ENCODE measurements around the gene MT1B. TPM values are rescaled to one million over a fixed set of nuclear protein-coding genes. Genes with fewer than 3 reads are reported as not detected.

The MT1B gene
- total and polyA plus RNA-seq, 7 donors, result not detected

DNA sequence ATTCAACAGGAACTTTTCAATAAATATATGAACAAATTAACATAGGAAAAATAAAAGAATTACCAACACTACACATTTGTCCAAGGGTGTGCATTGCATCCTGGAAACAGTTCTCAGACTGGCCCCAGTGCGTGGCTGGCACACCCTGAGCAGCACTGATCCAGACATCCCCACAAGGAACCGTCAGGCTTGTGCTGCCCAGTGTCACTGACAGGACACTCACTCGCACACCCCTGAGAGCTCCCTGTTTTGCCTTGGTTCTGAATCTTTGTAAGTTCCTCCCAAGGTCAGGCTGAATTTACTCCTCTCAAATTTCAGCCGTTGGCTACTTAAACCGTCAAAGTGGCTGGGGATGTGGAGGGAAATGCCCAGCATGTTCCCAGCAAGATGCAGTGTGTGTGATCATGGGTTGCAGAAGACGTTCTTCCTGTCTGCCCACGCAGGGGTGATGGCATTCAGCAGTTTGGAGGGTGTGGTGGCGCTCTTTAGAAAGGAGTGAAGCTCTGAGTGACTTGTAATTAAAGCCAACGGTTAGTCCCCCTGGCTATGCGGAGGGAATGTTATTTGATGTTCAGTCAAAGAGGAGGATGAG is 41.6 kb upstream of the MT1B start:
- Histone ChIP-seq H3K27me3 (no peaks in the 10 kb centered on the region), H3K4me3 (peak overlapping the region; percentile 47 to 62 (median 54)), H3K27ac (peak overlapping the region; percentile 86 to 93 (median 89)), H3K9me3 (no peaks in the 10 kb centered on the region), H3K4me1 (peaks cover 0 to 44% (median 44%) of the 10 kb centered on the region in 4 donors), H3K36me3 (no peaks in the 10 kb centered on the region)
- TF ChIP-seq POLR2AphosphoS5 (IDR thresholded peaks at IDR 0.05) (peak; percentile 15 to 81 (median 60)), EP300 (IDR thresholded peaks at IDR 0.05) (peak in 2 of 4 donors; percentile 48 to 79), POLR2A (IDR thresholded peaks at IDR 0.05) (no peak)
- intact Hi-C loops (cut with DNase I), result no loop called here
- DNase-seq, result peak; percentile 83
- 8 to 23% methylated on average over 10 of the region's 10 CpGs for WGBS, 2 donors

DNA sequence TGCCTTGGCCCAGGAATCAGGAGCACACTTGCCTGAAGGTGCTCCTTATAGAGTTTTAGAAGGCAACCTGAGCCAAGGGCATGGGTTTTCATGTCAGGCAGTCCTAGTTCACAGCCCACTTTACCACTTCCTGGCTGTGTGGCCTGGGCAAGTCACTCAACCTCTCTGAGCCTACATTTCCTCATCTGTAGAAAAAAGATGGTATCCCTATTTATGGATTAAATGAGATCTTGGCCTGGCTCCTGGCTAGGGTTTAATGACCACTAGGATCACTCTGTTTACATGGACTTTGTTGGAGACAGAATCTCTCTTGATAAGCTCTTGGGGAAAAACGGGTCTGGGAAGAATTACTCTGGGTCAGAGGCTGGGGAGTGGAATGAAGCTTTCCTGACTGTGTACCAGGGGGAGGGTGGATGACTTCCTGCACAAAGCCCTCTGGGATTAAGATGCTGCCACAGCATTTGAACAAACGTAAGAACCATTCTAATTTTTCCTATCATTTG is 41.0 kb upstream of the MT1B start:
- no peaks in the 10 kb centered on the region for H3K27me3 ChIP-seq
- H3K36me3 ChIP-seq, result no peaks in the 10 kb centered on the region
- 35 to 44% methylated on average over 2 of the region's 2 CpGs for WGBS, 2 donors
- peak overlapping the region in 2 of 4 donors; percentile 59 to 62 for H3K4me3 ChIP-seq
- TF ChIP-seq POLR2A (IDR thresholded peaks at IDR 0.05), result no peak
- TF ChIP-seq EP300 (IDR thresholded peaks at IDR 0.05), result no peak
- no peak for TF ChIP-seq POLR2AphosphoS5 (IDR thresholded peaks at IDR 0.05)
- no peak for TF ChIP-seq CTCF (IDR thresholded peaks at IDR 0.05)
- H3K9me3 ChIP-seq, result no peaks in the 10 kb centered on the region
- intact Hi-C loops (cut with DNase I), result no loop called here
- peaks cover 0 to 44% (median 43%) of the 10 kb centered on the region in 4 donors for H3K4me1 ChIP-seq
- H3K27ac ChIP-seq, result peak overlapping the region; percentile 86 to 93 (median 89)
- DNase-seq, result no peak

- intact Hi-C loops (cut with DNase I), result no loop called here
- Histone ChIP-seq H3K27me3 (no peaks in the 10 kb centered on the region), H3K4me1 (peaks cover 0 to 41% (median 36%) of the 10 kb centered on the region in 4 donors)
Measured at GRCh38 chr16:56611281-56611833, 40.3 kb upstream of the MT1B start.

DNA sequence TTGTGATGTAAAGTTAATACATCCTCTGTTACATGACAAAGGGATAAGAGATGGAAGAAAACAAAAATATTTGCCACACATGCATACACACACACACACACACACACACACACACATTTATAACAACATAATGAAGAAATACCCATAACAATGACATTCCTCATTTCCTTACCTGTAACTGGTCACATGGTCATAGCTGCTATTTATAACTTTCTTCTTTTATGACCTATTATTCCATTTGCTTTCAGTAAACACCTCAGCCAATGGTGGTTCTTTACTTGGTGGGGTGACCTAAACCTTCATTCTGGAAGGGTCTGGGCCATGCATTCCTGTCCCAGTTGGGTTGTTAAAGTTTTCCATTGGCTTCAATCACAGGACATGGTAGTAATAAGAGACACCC is 38.0 kb upstream of the MT1B start:
- intact Hi-C loops (cut with DNase I), result no loop called here
- H3K4me1 ChIP-seq, result peaks cover 0 to 34% (median 26%) of the 10 kb centered on the region in 4 donors

More at GRCh38 chr16:56611281-56611833, 40.3 kb upstream of the MT1B start:
- H3K36me3 ChIP-seq, result no peaks in the 10 kb centered on the region
- TF ChIP-seq EP300 (IDR thresholded peaks at IDR 0.05) (peak in 1 of 4 donors; percentile 44), POLR2AphosphoS5 (IDR thresholded peaks at IDR 0.05) (peak in 3 of 4 donors; percentile 36 to 51 (median 48)), POLR2A (IDR thresholded peaks at IDR 0.05) (no peak)
- no peaks in the 10 kb centered on the region for H3K9me3 ChIP-seq
- peak overlapping the region; percentile 86 to 93 (median 89) for H3K27ac ChIP-seq
- WGBS, 2 donors, result 81 to 89% methylated on average over 2 of the region's 2 CpGs
- no peak for DNase-seq
- H3K4me3 ChIP-seq, result no peak overlapping the region

GRCh38 chr16:56614549-56614991 is 37.1 kb upstream of the MT1B start:
- no peak overlapping the region for H3K27ac ChIP-seq
- DNase-seq, result no peak
- peaks cover 0 to 28% (median 20%) of the 10 kb centered on the region in 4 donors for H3K4me1 ChIP-seq
- TF ChIP-seq POLR2A (IDR thresholded peaks at IDR 0.05) (no peak), CTCF (IDR thresholded peaks at IDR 0.05) (no peak), EP300 (IDR thresholded peaks at IDR 0.05) (no peak), POLR2AphosphoS5 (IDR thresholded peaks at IDR 0.05) (no peak)
- no peaks in the 10 kb centered on the region for H3K36me3 ChIP-seq
- no peaks in the 10 kb centered on the region for H3K27me3 ChIP-seq
- H3K9me3 ChIP-seq, result no peaks in the 10 kb centered on the region
- no peak overlapping the region for H3K4me3 ChIP-seq
- intact Hi-C loops (cut with DNase I), result no loop called here

More for the DNA sequence above, 38.0 kb upstream of the MT1B start:
- no peak overlapping the region for H3K27ac ChIP-seq
- no peaks in the 10 kb centered on the region for H3K27me3 ChIP-seq
- TF ChIP-seq POLR2AphosphoS5 (IDR thresholded peaks at IDR 0.05), result no peak
- TF ChIP-seq POLR2A (IDR thresholded peaks at IDR 0.05), result no peak
- H3K9me3 ChIP-seq, result no peaks in the 10 kb centered on the region
- H3K36me3 ChIP-seq, result no peaks in the 10 kb centered on the region
- no peak overlapping the region for H3K4me3 ChIP-seq
- DNase-seq, result no peak

GRCh38 chr16:56615353-56615752 is 36.3 kb upstream of the MT1B start:
- intact Hi-C loops (cut with DNase I), result no loop called here
- Histone ChIP-seq H3K27ac (no peak overlapping the region), H3K4me3 (no peak overlapping the region), H3K9me3 (no peaks in the 10 kb centered on the region), H3K36me3 (no peaks in the 10 kb centered on the region), H3K4me1 (peaks cover 0 to 22% (median 13%) of the 10 kb centered on the region in 4 donors), H3K27me3 (no peaks in the 10 kb centered on the region)
- no peak for DNase-seq
- TF ChIP-seq POLR2AphosphoS5 (IDR thresholded peaks at IDR 0.05) (no peak), CTCF (IDR thresholded peaks at IDR 0.05) (no peak), EP300 (IDR thresholded peaks at IDR 0.05) (no peak), POLR2A (IDR thresholded peaks at IDR 0.05) (no peak)
- 93 to 95% methylated on average over 3 of the region's 3 CpGs for WGBS, 2 donors

Measured in sigmoid colon (tissue), 7 donors.